Duodenal mucosa (tissue), 2 donors: ENCODE measurements around the gene SPATA12.

Source experiments
- H3K27ac ChIP-seq: one replicate; pipeline ENCODE4 v1.7.0; 2013; ENCODE audit warnings: low read depth, low read length
- H3K27me3 ChIP-seq, 2 donors: one replicate each; pipeline ENCODE4 v1.7.0; 2013; ENCODE audit warnings: low read length in 2 of 2, control low read depth in 1 of 2; ENCODE audit not compliant: insufficient read depth in 2 of 2, control insufficient read depth in 1 of 2
- H3K36me3 ChIP-seq, 2 donors: one replicate each; pipeline ENCODE4 v1.7.0; 2013; ENCODE audit warnings: low read length in 2 of 2, control low read depth in 1 of 2; ENCODE audit not compliant: insufficient read depth in 2 of 2, control insufficient read depth in 1 of 2
- H3K4me1 ChIP-seq, 2 donors: one replicate each; pipeline ENCODE4 v1.7.0; 2013; ENCODE audit warnings: low read length in 2 of 2, control low read depth in 1 of 2; ENCODE audit not compliant: insufficient read depth in 2 of 2, control insufficient read depth in 1 of 2
- H3K4me3 ChIP-seq, 2 donors: one replicate each; pipeline ENCODE4 v1.7.0; 2013; ENCODE audit warnings: low read length in 2 of 2, low read depth in 1 of 2
- H3K9ac ChIP-seq, 2 donors: one replicate each; pipeline ENCODE4 v1.7.0; 2013; ENCODE audit warnings: low read length in 2 of 2, low read depth in 1 of 2
- H3K9me3 ChIP-seq, 2 donors: one replicate each; pipeline ENCODE4 v1.7.0; 2013; ENCODE audit warnings: low read length in 2 of 2, control low read depth in 1 of 2; ENCODE audit not compliant: control insufficient read depth in 1 of 2

SPATA12 gene

DNA sequence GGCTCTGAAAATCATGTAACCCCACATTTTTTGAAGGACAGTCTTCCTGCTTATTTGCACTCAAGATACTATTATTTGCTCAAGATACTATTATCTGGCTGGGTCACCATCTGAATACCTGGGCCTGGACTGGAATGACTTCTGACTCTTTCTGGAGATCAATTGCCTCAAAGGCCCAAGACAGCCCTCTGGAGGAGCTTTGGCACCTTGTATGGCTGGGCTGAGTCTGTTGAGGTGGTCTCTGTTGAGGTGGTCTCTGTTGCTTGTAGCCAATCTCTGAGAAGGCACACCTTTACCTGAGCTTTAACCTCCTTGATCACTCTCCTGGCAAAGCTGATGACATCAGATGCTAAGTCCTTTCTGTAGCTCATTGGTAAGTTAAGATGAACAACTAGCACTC lies 33.0 kb downstream of the SPATA12 start:
- H3K9me3 ChIP-seq = no peaks in the 10 kb centered on the region
- H3K9ac ChIP-seq = no peak overlapping the region
- no peaks in the 10 kb centered on the region for H3K4me1 ChIP-seq
- H3K4me3 ChIP-seq = no peak overlapping the region
- H3K36me3 ChIP-seq = no peaks in the 10 kb centered on the region
- H3K27me3 ChIP-seq = no peaks in the 10 kb centered on the region
- H3K27ac ChIP-seq = no peak overlapping the region

DNA sequence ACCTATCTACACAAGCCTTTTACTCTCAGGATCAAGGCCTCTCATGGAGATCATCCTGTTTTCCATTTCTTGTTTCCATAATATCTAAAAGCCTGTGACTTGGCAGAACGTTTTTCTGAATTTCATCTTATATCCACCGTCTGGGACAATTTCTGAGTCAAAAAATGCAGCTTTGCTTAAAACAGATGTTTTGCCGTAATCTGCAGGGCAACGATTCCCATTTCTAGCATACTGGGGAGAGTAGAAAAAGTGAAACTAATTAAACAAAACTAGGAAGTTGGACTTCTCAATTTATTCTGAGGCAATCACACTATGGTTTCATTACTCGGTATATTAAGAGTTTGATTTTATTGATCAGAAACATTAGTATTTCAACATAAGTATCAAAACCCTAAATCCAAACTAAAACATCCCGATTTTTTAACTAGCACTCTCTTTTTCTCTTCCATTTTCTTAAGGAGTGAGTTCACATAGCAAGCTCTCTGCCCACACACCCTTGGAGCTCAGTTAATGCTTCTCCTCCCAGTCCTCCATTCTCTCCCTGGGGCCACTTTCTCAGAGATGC lies 33.6 kb downstream of the SPATA12 start:
- no peaks in the 10 kb centered on the region for H3K4me1 ChIP-seq
- no peaks in the 10 kb centered on the region for H3K9me3 ChIP-seq
- H3K9ac ChIP-seq = no peak overlapping the region
- no peak overlapping the region for H3K4me3 ChIP-seq
- no peak overlapping the region for H3K27ac ChIP-seq
- H3K36me3 ChIP-seq = no peaks in the 10 kb centered on the region
- no peaks in the 10 kb centered on the region for H3K27me3 ChIP-seq

DNA sequence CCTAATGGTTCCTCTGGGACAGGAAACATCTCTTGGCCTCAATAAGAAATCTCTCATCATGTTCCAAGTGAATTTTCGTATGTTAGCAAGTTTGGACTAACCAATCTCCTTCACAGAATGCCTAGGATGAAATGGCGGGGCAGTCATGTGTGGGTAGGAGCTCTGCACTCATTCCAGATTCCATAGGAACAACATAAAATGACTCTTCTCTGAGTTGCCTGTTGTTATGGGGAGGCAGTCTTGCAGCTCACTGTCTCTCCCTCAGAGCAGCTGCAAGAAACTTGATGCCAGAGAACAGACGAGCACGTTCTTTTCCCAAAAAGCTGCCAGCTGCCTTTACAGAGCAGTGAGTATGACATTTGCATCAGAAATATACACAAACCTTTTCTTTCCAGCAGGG lies 34.1 kb downstream of the SPATA12 start:
- Histone ChIP-seq H3K27ac (no peak overlapping the region), H3K9ac (no peak overlapping the region), H3K36me3 (no peaks in the 10 kb centered on the region), H3K27me3 (no peaks in the 10 kb centered on the region), H3K4me1 (no peaks in the 10 kb centered on the region), H3K4me3 (no peak overlapping the region), H3K9me3 (no peaks in the 10 kb centered on the region)

DNA sequence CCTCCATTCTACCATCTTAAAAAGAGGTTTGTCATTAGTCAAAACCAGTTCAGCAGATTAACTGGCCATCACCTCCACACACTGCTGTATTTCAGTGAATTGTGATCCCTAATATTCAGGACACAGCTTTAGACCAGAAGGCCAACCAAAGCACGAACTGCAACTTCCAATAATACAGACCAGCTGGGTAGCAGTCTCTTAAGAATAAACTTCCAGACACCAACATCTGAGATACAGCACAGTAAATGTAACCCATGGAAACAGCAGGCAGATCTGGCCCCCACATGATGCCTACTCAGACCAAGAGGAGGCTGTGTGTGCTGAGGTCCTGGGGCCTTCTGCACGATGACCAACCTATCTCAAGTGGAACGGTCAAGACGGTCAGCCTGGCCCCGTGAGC lies 34.9 kb downstream of the SPATA12 start:
- H3K9me3 ChIP-seq = no peaks in the 10 kb centered on the region
- H3K36me3 ChIP-seq = no peaks in the 10 kb centered on the region
- no peak overlapping the region for H3K27ac ChIP-seq
- H3K4me3 ChIP-seq = no peak overlapping the region
- H3K9ac ChIP-seq = no peak overlapping the region
- H3K4me1 ChIP-seq = no peaks in the 10 kb centered on the region
- no peaks in the 10 kb centered on the region for H3K27me3 ChIP-seq

DNA sequence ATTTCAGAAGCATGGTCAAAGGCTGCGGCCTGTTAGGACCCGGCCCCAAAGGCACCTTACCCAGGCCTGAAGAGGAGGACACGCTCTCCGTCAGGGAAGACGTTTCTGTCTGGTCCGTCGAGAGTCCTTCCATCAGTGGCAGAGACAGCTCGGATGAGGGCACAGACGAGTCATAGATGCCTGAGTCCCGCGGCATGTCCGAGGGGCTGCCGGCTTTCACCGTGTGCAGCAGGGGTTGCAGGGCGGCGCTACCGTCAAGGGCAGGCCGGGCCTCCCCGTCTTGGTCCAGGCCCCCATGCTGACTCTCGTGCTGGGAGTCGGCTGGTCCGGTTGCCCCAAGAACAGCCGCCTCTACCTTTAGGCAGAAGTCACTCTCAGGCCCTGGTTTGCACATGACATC lies 37.1 kb downstream of the SPATA12 start:
- no peak overlapping the region for H3K9ac ChIP-seq
- no peak overlapping the region for H3K27ac ChIP-seq
- H3K27me3 ChIP-seq = no peaks in the 10 kb centered on the region
- no peak overlapping the region for H3K4me3 ChIP-seq
- no peaks in the 10 kb centered on the region for H3K36me3 ChIP-seq
- H3K9me3 ChIP-seq = no peaks in the 10 kb centered on the region
- no peaks in the 10 kb centered on the region for H3K4me1 ChIP-seq

DNA sequence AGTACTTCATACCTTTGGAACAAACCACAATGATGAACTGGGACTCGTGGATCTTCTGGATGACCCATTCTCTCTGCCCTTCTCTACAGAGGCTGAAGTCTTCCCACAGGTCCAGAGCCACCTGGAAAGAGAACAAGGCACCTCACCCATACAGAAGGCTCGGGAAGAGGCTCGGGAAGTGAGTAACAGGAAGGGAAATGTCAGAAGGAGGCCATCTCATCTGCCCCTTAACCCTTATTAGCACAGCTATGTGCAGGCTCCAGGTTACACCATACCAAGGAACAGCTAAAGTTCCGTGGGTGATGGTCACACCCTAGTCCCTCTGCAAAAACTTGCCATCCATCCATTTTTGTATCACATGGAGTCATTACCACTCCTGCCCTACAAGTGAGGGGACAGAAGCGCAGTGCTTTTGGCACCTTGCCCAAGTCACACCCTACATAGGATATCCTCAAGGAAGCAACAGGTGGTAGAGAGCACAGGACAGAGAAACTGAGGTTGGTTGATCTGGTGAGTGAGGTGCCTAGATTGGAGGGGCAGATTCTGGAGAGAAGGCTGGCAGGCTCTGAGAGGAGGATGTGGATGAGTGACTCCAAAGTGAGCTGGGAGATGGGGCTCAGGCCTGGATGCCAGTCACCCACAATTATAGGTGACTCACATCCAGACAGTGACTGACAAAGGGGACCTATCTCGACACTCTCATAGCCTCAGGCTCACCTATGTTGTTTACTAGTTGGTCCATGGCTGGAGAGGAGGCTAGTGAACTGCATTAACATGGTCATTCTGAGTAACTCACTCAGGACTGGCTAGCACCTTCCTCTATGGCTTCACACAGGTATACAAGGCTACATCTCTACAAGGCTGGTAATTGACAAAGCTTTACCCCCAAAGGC lies 38.2 kb downstream of the SPATA12 start:
- Histone ChIP-seq H3K27me3 (no peaks in the 10 kb centered on the region), H3K36me3 (no peaks in the 10 kb centered on the region)

DNA sequence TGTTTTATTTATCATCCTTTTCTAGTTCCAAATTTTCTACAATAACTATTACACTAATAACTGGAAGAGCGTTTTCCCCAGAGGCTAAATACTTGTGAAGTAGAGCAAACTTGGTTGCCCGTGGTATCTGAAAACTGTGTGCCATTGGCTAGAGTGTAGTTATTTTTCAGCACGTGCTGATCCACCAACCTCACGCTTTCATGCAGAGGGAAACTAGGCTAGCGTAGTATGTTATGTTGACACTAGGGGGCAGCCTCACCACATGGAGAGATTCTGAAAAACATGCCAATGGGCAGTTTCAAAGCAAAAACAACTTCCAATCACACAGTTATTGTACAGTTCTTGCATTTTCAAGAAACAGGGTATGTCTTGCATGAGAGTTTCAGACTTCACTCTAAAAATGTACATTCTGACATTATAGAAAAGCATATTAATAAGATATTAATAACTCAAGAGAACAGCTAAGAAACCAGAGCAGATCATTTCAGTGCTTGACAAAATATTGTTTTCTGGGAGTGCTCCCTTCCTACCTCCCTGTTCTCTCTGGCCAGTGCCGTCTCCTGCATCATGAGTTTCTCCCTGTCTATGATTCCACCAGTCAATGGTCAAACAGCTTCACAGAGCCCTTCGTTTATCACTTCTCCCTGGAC lies 39.7 kb downstream of the SPATA12 start:
- no peaks in the 10 kb centered on the region for H3K36me3 ChIP-seq
- H3K9me3 ChIP-seq = no peaks in the 10 kb centered on the region
- H3K27me3 ChIP-seq = no peaks in the 10 kb centered on the region
- H3K9ac ChIP-seq = no peak overlapping the region
- no peak overlapping the region for H3K27ac ChIP-seq
- no peaks in the 10 kb centered on the region for H3K4me1 ChIP-seq
- no peak overlapping the region for H3K4me3 ChIP-seq

More for the DNA sequence above, 38.2 kb downstream of the SPATA12 start:
- Histone ChIP-seq H3K9ac (no peak overlapping the region), H3K4me1 (no peaks in the 10 kb centered on the region), H3K9me3 (no peaks in the 10 kb centered on the region), H3K27ac (no peak overlapping the region), H3K4me3 (no peak overlapping the region)

DNA sequence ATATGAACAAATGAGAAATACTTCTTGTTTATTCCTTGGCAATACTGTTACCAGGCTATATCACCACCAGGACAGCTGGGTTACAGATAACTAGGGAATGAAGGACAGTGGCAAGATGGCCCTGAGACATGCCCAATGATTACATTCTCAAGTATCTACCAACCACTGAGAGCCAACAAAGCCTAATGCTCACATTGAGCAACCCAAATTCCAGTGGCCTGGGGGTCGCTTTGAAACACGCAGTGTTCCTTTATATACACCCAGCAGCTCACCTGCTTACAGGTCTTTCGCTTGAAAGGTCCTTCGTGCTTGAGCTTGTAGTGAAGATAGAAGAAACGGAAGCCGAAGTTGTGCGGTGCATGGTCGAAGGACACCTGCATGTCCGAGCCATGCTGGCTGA lies 45.1 kb downstream of the SPATA12 start:
- Histone ChIP-seq H3K9ac (no peak overlapping the region), H3K4me1 (no peaks in the 10 kb centered on the region), H3K9me3 (no peaks in the 10 kb centered on the region), H3K36me3 (no peaks in the 10 kb centered on the region), H3K27me3 (no peaks in the 10 kb centered on the region), H3K4me3 (no peak overlapping the region), H3K27ac (no peak overlapping the region)

DNA sequence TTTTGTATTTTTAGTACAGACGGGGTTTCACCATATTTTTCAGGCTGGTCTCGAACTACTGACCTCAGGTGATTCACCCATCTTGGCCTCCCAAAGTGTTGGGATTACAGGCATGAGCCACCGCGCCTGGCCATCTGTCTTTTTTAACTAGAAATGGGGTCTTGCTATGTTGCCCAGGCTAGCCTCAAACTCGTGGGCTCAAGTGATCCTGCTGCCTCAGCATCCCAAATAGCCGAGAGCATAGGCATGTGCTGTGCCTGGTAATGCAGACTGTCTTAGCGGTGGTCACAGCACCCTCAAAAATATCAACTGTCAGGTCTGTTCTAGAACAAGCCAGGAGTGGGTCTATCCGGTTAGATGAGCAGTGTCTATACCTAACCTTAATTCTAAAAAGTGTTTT lies 48.2 kb downstream of the SPATA12 start:
- Histone ChIP-seq H3K9ac (no peak overlapping the region), H3K36me3 (no peaks in the 10 kb centered on the region), H3K27ac (no peak overlapping the region), H3K27me3 (no peaks in the 10 kb centered on the region), H3K4me1 (no peaks in the 10 kb centered on the region), H3K4me3 (no peak overlapping the region), H3K9me3 (no peaks in the 10 kb centered on the region)

DNA sequence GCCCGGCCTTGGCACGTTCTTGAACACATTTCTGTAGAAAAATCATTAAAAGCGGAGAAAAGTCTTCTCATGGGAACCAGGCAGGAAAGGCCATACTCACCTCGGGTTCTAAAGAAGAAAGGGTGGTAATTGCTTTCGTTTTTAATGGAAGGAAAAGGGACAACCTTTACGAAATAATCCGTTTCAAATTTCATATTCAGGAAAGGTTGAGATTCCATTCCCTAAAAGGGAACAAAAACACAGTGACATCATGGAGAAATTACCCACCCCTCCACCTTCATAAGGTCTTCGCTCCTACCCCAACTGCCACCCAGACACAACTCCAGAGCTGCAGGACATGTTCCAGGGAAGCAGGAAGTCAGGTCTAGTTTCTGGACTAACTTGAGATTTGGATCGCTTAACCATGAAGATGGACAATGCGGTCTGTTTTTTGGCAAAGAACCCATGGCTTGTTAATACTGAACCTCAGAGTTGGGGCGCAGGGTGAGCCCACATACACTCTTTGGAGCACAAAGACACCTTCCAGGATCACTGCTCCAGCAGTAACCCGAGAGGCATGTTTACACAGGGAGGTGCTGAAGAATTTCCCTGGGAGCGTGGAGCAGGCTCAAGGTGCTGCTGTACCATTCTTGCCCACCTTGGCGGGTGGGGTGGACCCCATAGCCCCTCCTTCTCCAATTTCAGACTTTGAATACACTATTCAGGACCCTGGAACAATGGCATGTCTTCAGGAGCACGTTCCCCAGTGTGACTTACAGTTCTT lies 49.2 kb downstream of the SPATA12 start:
- Histone ChIP-seq H3K27ac (no peak overlapping the region), H3K9me3 (no peaks in the 10 kb centered on the region), H3K36me3 (no peaks in the 10 kb centered on the region), H3K4me3 (no peak overlapping the region), H3K27me3 (no peaks in the 10 kb centered on the region), H3K9ac (no peak overlapping the region), H3K4me1 (no peaks in the 10 kb centered on the region)
